Chondrocyte (in vitro differentiated cells): ENCODE data around the gene ZSCAN1. TPM values are rescaled to one million over a fixed set of nuclear protein-coding genes. Genes with fewer than 3 reads are reported as not detected.
A peak's percentile ranks its signal among the peaks of the same experiment; 100 is the strongest.

ENCODE experiments used
- DNase-seq: peaks from one replicate; pipeline ENCODE4 v3.0.0; 2021; ENCODE audit warnings: mixed read lengths, low spot score
- H3K27ac Mint-ChIP-seq: one replicate; pipeline ENCODE4 v1.8.0; 2021; ENCODE audit warnings: mild to moderate bottlenecking, moderate library complexity, mixed read lengths; ENCODE audit not compliant: unreplicated experiment
- H3K27me3 Mint-ChIP-seq: 2 replicates; pipeline ENCODE4 v1.8.0; 2021; ENCODE audit warnings: low read depth, mixed read lengths
- H3K36me3 Mint-ChIP-seq: 2 replicates; pipeline ENCODE4 v1.8.0; 2021; ENCODE audit warnings: low read depth, mixed read lengths
- H3K4me1 Mint-ChIP-seq: 2 replicates; pipeline ENCODE4 v1.8.0; 2021; ENCODE audit warnings: low read depth, mild to moderate bottlenecking, mixed read lengths
- H3K4me3 Mint-ChIP-seq: one replicate; pipeline ENCODE4 v1.8.0; 2021; ENCODE audit warnings: mild to moderate bottlenecking, moderate library complexity, mixed read lengths; ENCODE audit not compliant: unreplicated experiment
- H3K9me3 Mint-ChIP-seq: 2 replicates; pipeline ENCODE4 v1.8.0; 2021; ENCODE audit warnings: low read depth, mixed read lengths
- total RNA-seq: library from RNA; stranded (reverse); gene quantifications from 3 replicates; pipeline ENCODE4 v1.2.1, GENCODE V29; 2021
- TF ChIP-seq, protein P1 (sequence below): fragments of 200-600 bp; sonication (generic); IDR thresholded peaks from 2 replicates; pipeline ENCODE4 v1.5.0; 2021; ENCODE audit warnings: antibody characterized with exemption, mild to moderate bottlenecking, moderate library complexity

ZSCAN1 gene
- total RNA-seq, 1 donor from 2014 or later: 0.37 TPM

DNA sequence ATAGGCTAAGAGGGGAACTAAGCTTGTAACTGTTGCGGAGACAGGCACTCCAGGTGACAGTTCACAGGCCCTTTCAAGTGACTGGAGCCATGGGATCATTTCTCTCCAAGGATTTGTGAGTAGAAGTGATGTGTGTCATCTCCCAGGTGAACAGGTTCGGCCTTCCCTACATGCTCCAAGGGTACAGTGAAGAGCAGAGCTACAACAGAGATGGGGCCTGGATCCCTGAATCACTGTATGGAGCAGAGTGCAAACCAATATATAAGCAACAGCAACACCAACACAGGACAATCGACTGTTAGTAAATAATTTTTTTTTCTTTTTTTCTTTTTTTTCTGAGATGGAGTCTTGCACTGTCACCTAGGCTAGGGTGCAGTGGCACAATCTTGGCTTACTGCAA, 49.2 kb downstream of the ZSCAN1 start:
- Mint-ChIP-seq H3K27me3 (no peaks in the 10 kb centered on the region), H3K4me1 (no peaks in the 10 kb centered on the region), H3K27ac (no peak overlapping the region), H3K36me3 (peaks cover 30% of the 10 kb centered on the region), H3K9me3 (peaks cover 42% of the 10 kb centered on the region), H3K4me3 (no peak overlapping the region)
- TF ChIP-seq, protein P1, sequence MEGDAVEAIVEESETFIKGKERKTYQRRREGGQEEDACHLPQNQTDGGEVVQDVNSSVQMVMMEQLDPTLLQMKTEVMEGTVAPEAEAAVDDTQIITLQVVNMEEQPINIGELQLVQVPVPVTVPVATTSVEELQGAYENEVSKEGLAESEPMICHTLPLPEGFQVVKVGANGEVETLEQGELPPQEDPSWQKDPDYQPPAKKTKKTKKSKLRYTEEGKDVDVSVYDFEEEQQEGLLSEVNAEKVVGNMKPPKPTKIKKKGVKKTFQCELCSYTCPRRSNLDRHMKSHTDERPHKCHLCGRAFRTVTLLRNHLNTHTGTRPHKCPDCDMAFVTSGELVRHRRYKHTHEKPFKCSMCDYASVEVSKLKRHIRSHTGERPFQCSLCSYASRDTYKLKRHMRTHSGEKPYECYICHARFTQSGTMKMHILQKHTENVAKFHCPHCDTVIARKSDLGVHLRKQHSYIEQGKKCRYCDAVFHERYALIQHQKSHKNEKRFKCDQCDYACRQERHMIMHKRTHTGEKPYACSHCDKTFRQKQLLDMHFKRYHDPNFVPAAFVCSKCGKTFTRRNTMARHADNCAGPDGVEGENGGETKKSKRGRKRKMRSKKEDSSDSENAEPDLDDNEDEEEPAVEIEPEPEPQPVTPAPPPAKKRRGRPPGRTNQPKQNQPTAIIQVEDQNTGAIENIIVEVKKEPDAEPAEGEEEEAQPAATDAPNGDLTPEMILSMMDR: no peak
- no peak for DNase-seq

DNA sequence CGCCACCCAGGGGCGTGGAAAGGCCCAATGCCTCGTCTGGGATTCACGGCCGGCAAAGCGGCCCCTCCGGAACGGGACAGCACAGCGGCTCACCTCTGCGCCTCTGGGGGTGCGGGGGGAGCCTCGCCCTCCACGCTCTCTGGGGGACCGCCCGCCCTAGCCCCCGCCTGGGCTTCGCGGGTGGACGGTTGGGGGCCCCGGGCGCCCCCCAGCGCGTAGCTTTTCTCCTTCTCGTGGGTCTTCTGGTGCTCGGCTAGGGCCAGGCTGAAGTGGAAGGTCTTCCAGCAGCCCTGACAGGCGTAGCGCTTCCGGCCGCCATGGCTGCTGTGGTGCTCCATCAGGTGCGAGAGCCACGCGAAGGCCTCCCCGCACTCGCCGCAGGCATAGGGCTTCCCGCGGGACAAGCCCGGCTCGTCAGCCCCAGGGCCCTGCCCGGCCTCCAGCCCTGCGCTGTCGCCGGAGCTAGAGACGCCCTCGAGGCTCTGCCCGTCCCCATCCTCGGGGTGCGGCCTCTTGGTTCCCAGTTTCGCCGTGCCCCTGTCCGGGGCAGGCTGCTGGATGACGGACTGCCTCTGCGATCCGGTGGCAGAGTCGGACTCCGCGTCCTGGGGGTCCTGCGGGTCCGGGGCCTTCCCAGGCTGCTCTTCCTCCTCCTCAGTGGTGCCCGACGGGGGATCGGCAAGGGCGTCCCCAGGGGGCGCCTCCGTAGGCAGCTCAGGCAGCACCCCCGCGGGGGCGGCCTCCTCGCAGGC, 50.9 kb downstream of the ZSCAN1 start:
- peaks cover 40% of the 10 kb centered on the region for H3K36me3 Mint-ChIP-seq
- no peaks in the 10 kb centered on the region for H3K27me3 Mint-ChIP-seq
- no peak overlapping the region for H3K4me3 Mint-ChIP-seq
- H3K27ac Mint-ChIP-seq: no peak overlapping the region
- H3K4me1 Mint-ChIP-seq: no peaks in the 10 kb centered on the region
- DNase-seq: no peak
- H3K9me3 Mint-ChIP-seq: peaks cover 39% of the 10 kb centered on the region
- TF ChIP-seq, protein P1: no peak

DNA sequence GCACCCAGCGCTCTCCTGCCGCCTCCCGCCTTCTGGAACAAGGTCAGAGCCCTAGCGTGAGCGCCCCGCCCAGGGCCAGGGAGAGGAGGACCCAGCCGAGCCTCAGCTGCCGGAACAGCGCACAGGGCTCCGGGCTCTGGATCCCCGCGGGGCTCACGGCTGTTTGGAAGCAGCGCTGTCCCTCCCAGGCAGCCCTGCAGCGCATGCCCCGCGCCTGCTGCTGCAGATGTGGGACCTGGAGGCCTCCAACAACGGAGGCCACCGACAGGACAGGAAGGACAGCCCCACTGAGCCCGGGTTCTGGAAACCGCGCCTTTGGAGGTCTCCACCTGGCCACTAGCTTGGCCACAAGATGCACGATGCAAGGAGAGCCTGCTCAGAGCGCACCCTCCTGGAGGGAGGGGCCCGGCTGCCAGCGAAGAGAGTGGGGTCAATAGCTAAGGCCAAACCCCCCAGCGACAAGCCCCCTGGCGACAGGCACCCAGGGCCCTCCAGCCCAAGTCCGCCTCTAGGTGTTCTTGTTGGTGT, 51.6 kb downstream of the ZSCAN1 start:
- Mint-ChIP-seq H3K27ac (no peak overlapping the region), H3K36me3 (peaks cover 41% of the 10 kb centered on the region), H3K4me3 (no peak overlapping the region), H3K27me3 (no peaks in the 10 kb centered on the region), H3K4me1 (no peaks in the 10 kb centered on the region), H3K9me3 (peaks cover 32% of the 10 kb centered on the region)
- TF ChIP-seq, protein P1: no peak
- DNase-seq: no peak

DNA sequence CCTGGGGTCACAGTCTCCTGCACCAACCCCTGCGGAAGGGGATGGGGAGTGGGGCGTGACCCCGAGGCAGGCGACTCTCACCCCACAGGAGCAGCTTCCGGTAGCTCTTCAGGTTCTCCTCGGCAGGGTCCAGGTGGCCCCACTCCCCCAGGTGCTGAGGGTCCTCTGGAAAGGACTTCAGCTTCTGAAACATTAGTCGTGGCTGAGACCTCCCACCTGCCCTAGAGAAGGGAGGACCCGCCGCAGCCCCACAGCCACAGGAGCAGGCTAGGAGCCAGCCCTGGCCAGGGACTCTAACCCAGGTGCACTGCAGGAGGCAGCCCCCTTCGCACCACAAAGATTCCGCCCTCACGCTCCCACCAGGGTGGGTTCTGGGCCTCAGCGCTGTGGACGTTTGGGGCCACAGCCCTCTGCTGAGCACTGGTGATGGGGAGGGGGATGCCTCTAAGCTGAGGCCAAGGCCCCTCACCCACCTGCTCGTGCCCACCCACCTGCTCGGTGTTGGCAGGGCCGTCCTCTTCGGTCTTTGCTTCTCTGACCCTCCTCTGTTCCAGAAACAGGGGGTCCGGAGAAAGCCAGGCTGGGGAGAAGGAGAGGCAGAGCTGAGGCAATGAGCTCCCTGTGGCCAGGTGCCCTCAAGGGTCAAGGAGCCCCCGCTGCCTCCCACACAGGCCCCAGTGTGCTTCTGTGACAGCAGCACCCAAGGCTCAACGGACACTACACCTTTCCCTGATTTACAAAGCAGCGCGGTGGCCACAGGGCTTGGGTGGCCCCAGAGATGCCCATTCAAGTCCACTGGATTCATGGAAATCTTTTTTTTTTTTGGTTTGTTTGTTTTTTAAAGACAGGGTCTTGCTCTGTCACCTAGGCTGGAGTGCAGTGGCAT, 53.2 kb downstream of the ZSCAN1 start:
- H3K27ac Mint-ChIP-seq: no peak overlapping the region
- TF ChIP-seq, protein P1: no peak
- DNase-seq: peak; percentile 41
- H3K36me3 Mint-ChIP-seq: peaks cover 48% of the 10 kb centered on the region
- peaks cover 26% of the 10 kb centered on the region for H3K9me3 Mint-ChIP-seq
- no peaks in the 10 kb centered on the region for H3K4me1 Mint-ChIP-seq
- H3K27me3 Mint-ChIP-seq: no peaks in the 10 kb centered on the region
- no peak overlapping the region for H3K4me3 Mint-ChIP-seq

DNA sequence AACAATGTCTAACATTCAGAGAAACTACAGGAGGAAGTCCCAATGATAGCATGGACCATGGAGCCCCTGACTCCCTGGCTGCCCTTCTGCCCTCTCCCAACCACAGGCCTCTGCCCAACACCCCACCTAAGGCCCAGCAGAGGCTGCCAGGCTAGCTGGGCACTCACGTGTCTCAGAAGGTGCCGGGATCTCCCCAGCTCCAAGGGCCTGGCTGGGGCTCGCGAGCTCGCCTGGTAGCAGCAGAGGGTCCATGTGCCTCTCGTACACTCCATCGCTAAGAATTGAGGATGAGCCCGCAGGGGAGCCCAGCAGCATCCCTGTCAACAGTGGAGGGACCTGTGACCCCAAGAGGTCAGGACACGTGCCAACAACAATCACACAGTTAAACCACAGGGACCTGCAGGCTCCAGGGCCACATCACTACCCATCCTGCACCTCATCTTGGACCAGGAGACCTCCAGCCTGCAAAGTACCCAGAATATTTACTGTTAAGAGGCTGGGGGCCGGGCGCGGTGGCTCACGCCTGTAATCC, 54.8 kb downstream of the ZSCAN1 start:
- peaks cover 48% of the 10 kb centered on the region for H3K36me3 Mint-ChIP-seq
- peaks cover 25% of the 10 kb centered on the region for H3K9me3 Mint-ChIP-seq
- H3K4me3 Mint-ChIP-seq: no peak overlapping the region
- H3K27me3 Mint-ChIP-seq: no peaks in the 10 kb centered on the region
- TF ChIP-seq, protein P1: no peak
- H3K27ac Mint-ChIP-seq: no peak overlapping the region
- peak; percentile 65 for DNase-seq
- H3K4me1 Mint-ChIP-seq: no peaks in the 10 kb centered on the region
